ENCODE measurements around the gene CGRRF1.

CGRRF1 gene

GRCh38 chr14:54548491-54548890, 38.8 kb downstream of the CGRRF1 start:
- no peak for DNase-seq (ENCODE audit: low read depth)

DNA sequence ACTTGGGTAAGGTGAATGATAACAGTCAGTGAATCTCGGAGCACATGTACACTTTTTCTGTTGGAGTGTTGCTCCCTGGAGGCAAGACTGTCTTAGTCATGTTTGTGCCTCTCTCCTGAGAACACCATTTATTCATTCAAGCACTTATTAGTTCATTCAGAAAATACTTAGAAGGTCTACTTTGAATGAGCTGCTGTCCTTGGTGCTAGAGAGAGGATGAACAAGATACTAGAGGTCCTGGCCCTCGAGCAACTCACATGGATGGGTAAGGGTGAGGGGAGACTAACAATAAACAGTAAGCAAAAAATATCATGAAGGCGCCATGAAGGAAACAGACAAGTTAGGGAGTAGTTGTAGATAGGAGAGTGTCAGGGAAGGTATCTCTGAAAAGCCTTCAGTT, 40.2 kb downstream of the CGRRF1 start:
- DNase-seq (ENCODE audit: low read depth) = no peak

- no peak for DNase-seq (ENCODE audit: low read depth)
Observed at GRCh38 chr14:54550514-54550913, 40.8 kb downstream of the CGRRF1 start.

GRCh38 chr14:54554401-54554800, 44.7 kb downstream of the CGRRF1 start:
- DNase-seq (ENCODE audit: low read depth) = no peak

GRCh38 chr14:54555651-54556050, 45.9 kb downstream of the CGRRF1 start:
- DNase-seq (ENCODE audit: low read depth) = no peak

- DNase-seq (ENCODE audit: low read depth) = no peak
Observed at GRCh38 chr14:54556535-54556934, 46.8 kb downstream of the CGRRF1 start.

- DNase-seq (ENCODE audit: low read depth) = no peak
Observed at GRCh38 chr14:54562334-54562733, 52.6 kb downstream of the CGRRF1 start.

GRCh38 chr14:54564071-54564867, 54.6 kb downstream of the CGRRF1 start:
- DNase-seq (ENCODE audit: low read depth) = no peak

- no peak for DNase-seq (ENCODE audit: low read depth)
Observed at GRCh38 chr14:54564868-54565784, 55.4 kb downstream of the CGRRF1 start.

- peak; percentile 69 for DNase-seq (ENCODE audit: low read depth)
Observed at GRCh38 chr14:54565785-54566409, 56.2 kb downstream of the CGRRF1 start.

- DNase-seq (ENCODE audit: low read depth) = no peak
Observed at GRCh38 chr14:54566410-54567223, 56.9 kb downstream of the CGRRF1 start, which contains the start of gene SAMD4A. Gene SAMD4A, plus strand, starts transcription at chr14:54567128. Its CDS starts 789 bp downstream, at chr14:54567917.

DNA sequence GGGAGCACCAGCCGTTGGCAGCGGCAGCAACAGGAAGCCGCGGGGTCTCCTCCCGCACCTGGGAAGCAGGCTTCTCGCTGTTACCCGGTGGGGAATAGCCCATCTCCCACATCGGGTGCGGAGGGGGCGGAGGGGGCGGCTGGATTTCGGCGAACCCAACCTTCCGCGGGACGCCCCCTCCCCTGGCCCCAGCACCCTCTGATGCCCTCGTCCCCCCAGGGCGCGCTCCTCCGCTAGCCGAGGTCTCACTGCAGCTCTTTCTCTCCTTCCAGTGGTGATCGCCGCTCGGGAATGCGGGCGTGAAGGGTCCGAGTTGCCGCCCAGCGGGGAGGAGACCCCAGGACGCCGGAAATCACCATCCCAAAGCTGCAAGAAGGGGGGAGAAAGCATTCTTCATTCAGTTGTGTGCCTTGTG, 57.5 kb downstream of the CGRRF1 start:
- DNase-seq (ENCODE audit: low read depth) = no peak

DNA sequence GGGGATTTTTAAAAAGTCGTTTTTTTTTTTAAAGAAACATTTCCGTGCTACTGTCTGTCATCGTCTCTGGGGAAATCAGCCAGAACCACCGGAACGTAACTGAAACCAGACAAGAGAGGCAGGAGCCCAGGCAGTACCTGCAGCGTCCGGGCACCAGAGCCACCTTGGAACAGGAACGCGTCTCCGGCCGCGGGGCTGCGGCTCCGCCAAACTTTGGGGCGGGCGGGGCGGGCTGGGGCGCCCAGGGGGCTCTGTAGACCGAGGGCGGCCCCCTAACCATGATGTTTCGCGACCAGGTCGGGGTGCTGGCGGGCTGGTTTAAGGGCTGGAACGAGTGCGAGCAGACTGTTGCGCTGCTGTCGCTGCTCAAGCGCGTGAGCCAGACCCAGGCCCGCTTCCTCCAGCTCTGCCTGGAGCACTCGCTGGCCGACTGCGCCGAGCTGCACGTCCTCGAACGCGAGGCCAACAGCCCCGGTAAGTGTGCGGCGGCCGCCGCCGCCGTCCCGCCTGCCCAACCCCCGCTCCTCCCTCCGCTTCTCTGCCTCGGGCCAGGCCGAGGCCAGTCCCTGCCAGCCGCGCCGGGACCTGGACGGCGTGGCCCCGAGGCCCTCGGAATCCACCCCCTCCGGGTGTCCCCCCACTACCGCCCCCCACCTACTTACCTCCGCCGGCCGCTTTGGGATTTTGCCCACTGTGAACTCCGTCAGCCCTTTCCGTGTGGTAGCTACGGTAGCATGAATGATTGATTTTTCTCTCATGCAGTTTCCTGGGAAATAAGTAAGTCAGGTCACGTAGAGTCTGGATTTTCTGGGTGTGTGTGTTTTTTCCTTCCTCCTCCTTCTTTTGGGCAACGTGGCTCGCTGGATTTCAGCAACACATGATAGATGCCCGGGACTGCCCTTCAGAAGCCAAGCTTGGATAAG, 58.2 kb downstream of the CGRRF1 start:
- DNase-seq (ENCODE audit: low read depth) = no peak

DNA sequence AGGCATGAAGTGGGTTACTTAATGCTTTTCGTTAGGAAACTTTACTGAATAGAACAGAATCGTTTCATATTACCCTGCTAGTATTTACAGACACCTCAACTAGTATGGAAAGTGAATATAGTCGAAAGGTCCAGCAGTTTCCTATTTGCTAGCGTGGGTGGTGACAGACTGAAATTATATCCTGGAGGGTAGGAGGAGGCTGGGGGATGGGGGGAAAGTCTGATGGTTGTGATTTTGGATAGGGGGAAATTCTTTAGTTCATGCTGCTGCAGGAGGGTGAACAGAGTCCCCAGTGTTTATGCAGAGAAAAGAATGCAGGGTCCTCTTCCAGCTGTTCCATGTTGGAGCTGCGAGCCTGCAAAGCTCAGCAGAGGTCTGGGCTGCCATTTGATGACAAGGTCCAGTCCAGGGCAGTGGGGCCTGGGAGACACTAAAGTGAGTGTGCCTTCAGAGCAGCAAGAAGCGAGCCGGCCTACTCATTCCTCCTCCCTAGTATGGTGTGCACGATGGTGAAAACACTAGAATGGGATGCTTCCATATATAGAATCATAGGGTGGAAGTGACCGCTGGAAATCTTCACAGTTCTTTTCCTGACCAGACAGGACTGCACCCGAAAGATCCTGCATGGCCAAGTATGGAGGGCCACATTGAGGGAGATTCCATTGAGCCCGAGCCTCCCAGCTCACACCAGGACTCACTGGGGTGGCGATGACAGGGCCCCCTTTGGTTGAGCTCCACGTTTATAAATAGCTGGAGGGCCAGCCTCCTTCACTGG, 59.3 kb downstream of the CGRRF1 start:
- no peak for DNase-seq (ENCODE audit: low read depth)

GRCh38 chr14:54570047-54570446, 60.3 kb downstream of the CGRRF1 start:
- DNase-seq (ENCODE audit: low read depth) = no peak

- peak; percentile 76 for DNase-seq (ENCODE audit: low read depth)
Observed at GRCh38 chr14:54570631-54571415, 61.1 kb downstream of the CGRRF1 start.

DNA sequence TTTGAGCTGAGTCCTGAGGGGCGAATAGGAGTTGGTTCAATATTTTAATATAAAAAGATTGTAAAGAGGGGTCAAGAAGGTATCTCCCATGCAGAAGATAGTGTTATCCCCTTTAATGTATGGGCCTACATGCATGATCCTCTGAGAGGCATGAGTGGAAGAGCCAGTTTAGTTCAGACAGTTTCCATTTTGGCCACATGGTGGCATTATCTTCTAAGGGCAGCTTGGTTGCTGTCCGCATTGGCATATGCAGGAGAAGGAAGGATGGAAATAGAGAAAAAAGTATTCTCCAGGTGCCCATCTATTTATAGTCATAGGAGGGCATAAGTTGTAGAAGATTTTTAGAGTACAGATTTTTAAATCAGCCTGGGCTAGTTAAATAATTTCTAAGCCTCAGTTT, 62.6 kb downstream of the CGRRF1 start:
- no peak for DNase-seq (ENCODE audit: low read depth)

GRCh38 chr14:54574528-54574927, 64.8 kb downstream of the CGRRF1 start:
- no peak for DNase-seq (ENCODE audit: low read depth)

DNA sequence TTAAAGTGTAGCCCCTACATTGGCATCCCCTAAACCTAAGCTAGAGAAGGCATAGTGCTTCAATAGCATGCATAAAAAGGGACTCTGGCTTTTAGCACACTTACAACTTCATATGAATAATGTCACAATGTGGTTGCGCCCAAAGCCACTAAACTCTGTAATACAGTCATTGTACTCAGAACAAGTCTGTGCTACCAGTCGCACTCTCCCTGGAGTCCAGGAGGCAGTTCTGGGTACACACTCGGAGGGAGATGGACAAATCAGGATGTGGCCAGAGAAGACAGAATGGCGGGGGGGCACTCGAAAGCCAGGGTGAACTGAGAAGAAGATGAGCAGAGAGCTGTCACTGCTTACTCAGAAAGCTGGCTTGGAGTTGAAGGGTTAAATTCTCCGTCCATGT, 67.8 kb downstream of the CGRRF1 start:
- DNase-seq (ENCODE audit: low read depth) = no peak
